HG03460 (cell line): ENCODE results near the gene LHFPL2.

Source experiments
- ATAC-seq: cut with Tn5 transposase; IDR thresholded peaks from one replicate; pipeline ENCODE4 v1.9.1; 2021; ENCODE audit not compliant: unreplicated experiment

The LHFPL2 gene

GRCh38 chr5:78527925-78528324 is 120.6 kb downstream of the LHFPL2 start:
- no peak for ATAC-seq

- no peak for ATAC-seq
Observed at GRCh38 chr5:78527054-78527859, 121.3 kb downstream of the LHFPL2 start.

- no peak for ATAC-seq
Observed at GRCh38 chr5:78526049-78526525, 122.5 kb downstream of the LHFPL2 start.

- no peak for ATAC-seq
Observed at GRCh38 chr5:78523314-78524193, 125.0 kb downstream of the LHFPL2 start.

GRCh38 chr5:78522476-78523260 is 125.9 kb downstream of the LHFPL2 start:
- no peak for ATAC-seq

- no peak for ATAC-seq
Observed at GRCh38 chr5:78521455-78521854, 127.1 kb downstream of the LHFPL2 start.

- ATAC-seq = no peak
Observed at GRCh38 chr5:78519198-78519941, 129.2 kb downstream of the LHFPL2 start.

GRCh38 chr5:78518365-78519197 is 130.0 kb downstream of the LHFPL2 start:
- no peak for ATAC-seq

- ATAC-seq = no peak
Observed at GRCh38 chr5:78515670-78516069, 132.9 kb downstream of the LHFPL2 start.

GRCh38 chr5:78514427-78515330 is 133.9 kb downstream of the LHFPL2 start:
- no peak for ATAC-seq

GRCh38 chr5:78513441-78513840 is 135.1 kb downstream of the LHFPL2 start:
- no peak for ATAC-seq

- no peak for ATAC-seq
Observed at GRCh38 chr5:78512435-78512834, 136.1 kb downstream of the LHFPL2 start.

GRCh38 chr5:78511121-78511906 is 137.3 kb downstream of the LHFPL2 start:
- ATAC-seq = no peak

GRCh38 chr5:78509884-78510769 is 138.4 kb downstream of the LHFPL2 start:
- peak; percentile 77 for ATAC-seq

- no peak for ATAC-seq
Observed at GRCh38 chr5:78509145-78509865, 139.3 kb downstream of the LHFPL2 start.

- ATAC-seq = no peak
Observed at GRCh38 chr5:78508186-78508765, 140.3 kb downstream of the LHFPL2 start.
